Breast epithelium (tissue), 4 donors: Measurements from ENCODE around the gene PIK3R5. TPM values are rescaled to one million over a fixed set of nuclear protein-coding genes. Genes with fewer than 3 reads are reported as not detected.

Experiments
- DNase-seq, 2 donors: peaks; one replicate each; pipeline ENCODE4 v3.0.0-alpha.2; 2019; ENCODE audit warnings: low spot score in 2 of 2
- H3K27ac ChIP-seq, 2 donors: fragments of 200-600 bp; sonication (generic) in 1 of 2; one replicate each; pipeline ENCODE4 v1.5.1; 2016 to 2019; ENCODE audit warnings: mild to moderate bottlenecking in 1 of 2
- H3K27me3 ChIP-seq, 2 donors: fragments of 200-600 bp; sonication (generic) in 1 of 2; one replicate each; pipeline versions ENCODE4 v1.5.1 to v1.6.0; 2017 to 2019; ENCODE audit warnings: control low read depth in 1 of 2, mild to moderate bottlenecking in 1 of 2
- H3K36me3 ChIP-seq: fragments of 200-600 bp; one replicate; pipeline ENCODE4 v1.5.1; 2019
- H3K4me1 ChIP-seq, 2 donors: fragments of 200-600 bp; sonication (generic); one replicate each; pipeline ENCODE4 v1.5.1; 2016 to 2019; ENCODE audit warnings: control low read depth in 1 of 2
- H3K4me3 ChIP-seq, 3 donors: fragments of 200-600 bp; sonication (generic); 1 replicate in 2 of 3; 2 replicates in 1 of 3; pipeline ENCODE4 v1.5.1; 2016 to 2019; ENCODE audit warnings: mild to moderate bottlenecking in 3 of 3, moderate library complexity in 2 of 3
- H3K9me3 ChIP-seq, 2 donors: fragments of 200-600 bp; sonication (generic) in 1 of 2; one replicate each; pipeline ENCODE4 v1.5.1; 2016 to 2019; ENCODE audit warnings: control low read depth in 1 of 2
- POLR2A ChIP-seq: fragments of 450-650 bp; IDR thresholded peaks from one replicate; pipeline ENCODE4 v1.6.1; 2016; ENCODE audit warnings: antibody characterized with exemption, mild to moderate bottlenecking, moderate library complexity
- POLR2AphosphoS5 ChIP-seq, 3 donors: sonication (generic); formaldehyde crosslinking; IDR thresholded peaks; one replicate each; pipeline ENCODE4 v1.6.1; 2017; ENCODE audit warnings: antibody characterized with exemption in 3 of 3
- intact Hi-C: fragments of 100-400 bp; cut with DNase I; formaldehyde crosslinking; loops from one replicate; pipeline ENCODE4 v1.15.1; 2023; ENCODE audit warnings: low total_unique reads
- total RNA-seq, 3 donors: library from RNA; depleted of rRNA; stranded (reverse); fragments of >200 nt; gene quantifications; one replicate each; pipeline ENCODE4 v1.1.0, GENCODE V29; 2016
- TF ChIP-seq, protein P1 (sequence below), 3 donors: fragments of 450-650 bp; IDR thresholded peaks; one replicate each; pipeline ENCODE4 v1.5.1; 2016 to 2017; ENCODE audit warnings: antibody characterized with exemption in 3 of 3, mild to moderate bottlenecking in 3 of 3, moderate library complexity in 3 of 3

PIK3R5 gene
- total RNA-seq, 3 donors from 2014 or later, result 9.8 to 28.6 (median 12.3) TPM

DNA sequence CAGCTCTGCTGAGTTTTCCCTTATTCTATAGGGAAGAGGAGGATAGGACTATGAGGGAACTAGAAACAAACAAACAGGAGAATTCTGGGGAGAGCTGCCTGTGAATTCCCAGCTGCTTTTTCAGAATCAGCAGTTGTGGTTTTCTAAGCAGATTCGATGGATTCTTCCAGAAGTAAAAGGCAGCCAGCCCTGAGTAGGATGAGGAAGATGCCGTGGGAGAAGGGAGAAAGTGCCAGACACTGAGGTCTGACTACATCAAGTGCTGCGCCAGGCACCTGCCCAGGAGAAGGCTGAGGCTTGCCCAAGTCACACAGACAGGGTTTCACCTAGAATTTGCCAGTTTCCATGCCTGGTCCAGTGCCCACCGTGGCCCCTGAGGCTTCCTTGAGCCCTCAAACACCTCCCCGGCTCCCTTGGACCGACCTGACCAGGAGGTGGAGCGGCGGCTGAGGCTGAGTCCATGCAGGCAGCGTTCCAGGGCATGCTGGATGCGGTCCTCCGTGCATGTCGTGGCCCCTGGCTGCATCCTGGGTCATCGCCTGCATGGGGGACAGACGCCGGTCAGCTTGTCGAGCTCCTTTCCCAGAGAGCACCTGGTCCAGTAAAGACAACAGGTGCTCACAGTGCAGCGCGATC lies 54.4 kb downstream of the PIK3R5 start:
- TF ChIP-seq, protein P1, sequence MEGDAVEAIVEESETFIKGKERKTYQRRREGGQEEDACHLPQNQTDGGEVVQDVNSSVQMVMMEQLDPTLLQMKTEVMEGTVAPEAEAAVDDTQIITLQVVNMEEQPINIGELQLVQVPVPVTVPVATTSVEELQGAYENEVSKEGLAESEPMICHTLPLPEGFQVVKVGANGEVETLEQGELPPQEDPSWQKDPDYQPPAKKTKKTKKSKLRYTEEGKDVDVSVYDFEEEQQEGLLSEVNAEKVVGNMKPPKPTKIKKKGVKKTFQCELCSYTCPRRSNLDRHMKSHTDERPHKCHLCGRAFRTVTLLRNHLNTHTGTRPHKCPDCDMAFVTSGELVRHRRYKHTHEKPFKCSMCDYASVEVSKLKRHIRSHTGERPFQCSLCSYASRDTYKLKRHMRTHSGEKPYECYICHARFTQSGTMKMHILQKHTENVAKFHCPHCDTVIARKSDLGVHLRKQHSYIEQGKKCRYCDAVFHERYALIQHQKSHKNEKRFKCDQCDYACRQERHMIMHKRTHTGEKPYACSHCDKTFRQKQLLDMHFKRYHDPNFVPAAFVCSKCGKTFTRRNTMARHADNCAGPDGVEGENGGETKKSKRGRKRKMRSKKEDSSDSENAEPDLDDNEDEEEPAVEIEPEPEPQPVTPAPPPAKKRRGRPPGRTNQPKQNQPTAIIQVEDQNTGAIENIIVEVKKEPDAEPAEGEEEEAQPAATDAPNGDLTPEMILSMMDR (IDR thresholded peaks at IDR 0.05), result no peak
- TF ChIP-seq POLR2A (no peak), POLR2AphosphoS5 (IDR thresholded peaks at IDR 0.05) (no peak)
- Histone ChIP-seq H3K36me3 (no peaks in the 10 kb centered on the region), H3K4me3 (no peak overlapping the region), H3K27me3 (peaks cover 0 to 13% of the 10 kb centered on the region in 2 donors), H3K9me3 (no peaks in the 10 kb centered on the region), H3K27ac (no peak overlapping the region), H3K4me1 (no peaks in the 10 kb centered on the region)
- intact Hi-C loops, result loop anchor here (5.0 kb wide), 1 partner anchor 314 kb away; no protein-coding TSS in a partner anchor
- no peak for DNase-seq

DNA sequence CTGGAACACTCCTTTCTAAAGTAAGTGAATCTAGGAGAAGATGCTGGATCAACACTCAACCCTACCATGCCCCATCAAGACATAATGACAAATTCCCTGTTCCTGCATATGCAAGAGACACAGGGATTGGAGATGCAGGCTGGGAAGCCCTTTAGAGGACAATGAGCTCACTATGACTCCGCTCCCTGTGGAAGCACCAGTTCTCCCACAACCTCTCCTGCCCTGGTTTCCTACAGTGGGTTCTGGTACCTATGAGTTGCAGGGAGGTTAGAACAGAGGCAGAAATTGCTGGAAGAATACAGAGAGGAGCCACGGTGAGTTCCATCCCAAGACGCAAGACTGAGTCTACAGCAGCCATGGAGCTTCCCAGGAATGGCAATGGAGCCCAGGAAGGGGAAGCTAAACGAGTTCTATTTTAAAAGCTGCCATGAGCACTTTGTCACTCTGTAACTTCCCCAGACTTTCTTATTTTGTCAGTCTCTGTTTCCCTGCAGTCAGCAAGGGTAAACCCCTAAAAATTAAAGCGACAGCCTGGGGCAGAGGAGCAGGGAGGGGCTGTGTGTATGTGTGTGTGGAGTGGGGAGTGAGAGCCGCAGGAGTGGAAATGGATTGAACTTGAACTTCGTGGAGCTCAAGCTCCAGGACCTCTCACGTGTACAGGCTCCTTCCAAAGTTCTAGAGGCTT lies 55.8 kb downstream of the PIK3R5 start:
- intact Hi-C loops, result loop anchor here (5.0 kb wide), 1 partner anchor 312 kb away; no protein-coding TSS in a partner anchor
- TF ChIP-seq POLR2AphosphoS5 (IDR thresholded peaks at IDR 0.05), result no peak
- no peak for TF ChIP-seq POLR2A
- TF ChIP-seq, protein P1 (IDR thresholded peaks at IDR 0.05), result no peak
- H3K27ac ChIP-seq, result no peak overlapping the region
- no peaks in the 10 kb centered on the region for H3K9me3 ChIP-seq
- no peaks in the 10 kb centered on the region for H3K4me1 ChIP-seq
- H3K27me3 ChIP-seq, result peaks cover 0 to 10% of the 10 kb centered on the region in 2 donors
- H3K36me3 ChIP-seq, result no peaks in the 10 kb centered on the region
- no peak for DNase-seq
- no peak overlapping the region for H3K4me3 ChIP-seq

DNA sequence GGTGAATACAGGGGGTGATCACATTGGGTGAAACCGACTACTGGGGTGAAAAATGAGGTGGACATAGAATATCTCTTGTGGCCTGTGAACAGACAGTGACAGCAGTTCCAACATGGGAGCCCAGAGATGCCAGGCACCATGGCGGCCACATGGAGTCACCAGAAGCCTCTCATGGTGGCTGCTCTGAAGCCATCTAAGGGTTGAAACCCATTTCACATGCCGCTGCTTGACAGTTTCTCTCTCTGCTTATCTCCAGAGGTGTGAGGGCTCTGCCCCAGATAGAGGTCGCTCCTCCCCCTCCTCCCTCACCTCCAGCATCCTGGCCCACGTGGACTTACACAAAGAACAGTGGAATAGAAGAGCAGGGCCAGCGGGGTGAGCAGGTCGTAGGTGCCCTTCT lies 60.2 kb downstream of the PIK3R5 start:
- intact Hi-C loops, result no loop called here
- Histone ChIP-seq H3K9me3 (no peaks in the 10 kb centered on the region), H3K36me3 (no peaks in the 10 kb centered on the region), H3K27me3 (no peaks in the 10 kb centered on the region), H3K27ac (no peak overlapping the region), H3K4me3 (no peak overlapping the region), H3K4me1 (no peaks in the 10 kb centered on the region)
- TF ChIP-seq, protein P1 (IDR thresholded peaks at IDR 0.05), result no peak
- TF ChIP-seq POLR2AphosphoS5 (IDR thresholded peaks at IDR 0.05) (no peak), POLR2A (no peak)
- no peak for DNase-seq

DNA sequence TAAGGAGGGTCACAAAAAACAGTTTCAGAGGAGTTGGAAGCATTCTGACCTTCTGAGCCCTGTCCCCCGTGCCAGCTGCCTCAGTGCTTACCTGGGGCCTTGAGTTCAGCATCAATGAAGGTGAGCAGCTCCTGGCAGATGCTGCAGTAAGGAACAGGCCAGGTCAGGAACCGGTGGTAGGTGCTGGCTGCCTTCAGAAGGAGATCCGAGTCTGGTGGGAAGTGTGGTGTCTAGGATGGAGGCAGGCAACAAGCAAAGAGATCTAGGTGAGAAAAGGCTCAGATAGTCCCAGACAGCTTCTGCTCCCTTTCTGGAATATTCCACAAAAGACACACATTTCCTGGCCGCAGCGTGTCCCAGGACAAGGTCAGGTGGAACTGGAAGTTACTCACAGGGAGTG lies 60.8 kb downstream of the PIK3R5 start:
- H3K4me1 ChIP-seq, result no peaks in the 10 kb centered on the region
- no peaks in the 10 kb centered on the region for H3K27me3 ChIP-seq
- TF ChIP-seq POLR2AphosphoS5 (IDR thresholded peaks at IDR 0.05), result no peak
- no peak for TF ChIP-seq POLR2A
- TF ChIP-seq, protein P1 (IDR thresholded peaks at IDR 0.05), result no peak
- no peak overlapping the region for H3K27ac ChIP-seq
- no peaks in the 10 kb centered on the region for H3K9me3 ChIP-seq
- no peak for DNase-seq
- no peaks in the 10 kb centered on the region for H3K36me3 ChIP-seq
- intact Hi-C loops, result no loop called here
- H3K4me3 ChIP-seq, result no peak overlapping the region

DNA sequence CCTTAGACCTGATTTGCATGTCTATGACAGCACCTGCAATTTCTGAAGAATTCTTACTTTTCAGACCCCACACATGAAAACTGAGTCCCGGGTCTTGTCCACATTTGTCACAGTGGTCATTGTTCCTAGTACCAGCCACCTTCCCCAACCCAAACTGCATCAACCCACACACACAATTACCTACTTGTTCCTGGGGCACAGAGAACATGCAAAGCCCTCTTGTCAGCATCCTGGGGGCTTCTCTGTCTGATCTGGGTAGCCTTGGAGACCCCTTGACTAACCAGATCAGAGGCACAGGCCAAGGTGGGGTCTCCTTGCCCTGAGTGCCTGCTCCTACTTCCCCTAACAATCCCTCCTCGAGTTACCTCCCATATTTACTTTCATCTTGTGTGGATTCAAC lies 61.3 kb downstream of the PIK3R5 start:
- no peaks in the 10 kb centered on the region for H3K9me3 ChIP-seq

More for the DNA sequence above, 61.3 kb downstream of the PIK3R5 start:
- Histone ChIP-seq H3K4me1 (no peaks in the 10 kb centered on the region), H3K4me3 (no peak overlapping the region), H3K27me3 (no peaks in the 10 kb centered on the region), H3K27ac (no peak overlapping the region), H3K36me3 (no peaks in the 10 kb centered on the region)
- intact Hi-C loops, result no loop called here
- DNase-seq, result no peak
- TF ChIP-seq, protein P1 (IDR thresholded peaks at IDR 0.05), result no peak
- no peak for TF ChIP-seq POLR2AphosphoS5 (IDR thresholded peaks at IDR 0.05)
